Measurements from ENCODE around the gene PSMB7.

The PSMB7 gene

DNA sequence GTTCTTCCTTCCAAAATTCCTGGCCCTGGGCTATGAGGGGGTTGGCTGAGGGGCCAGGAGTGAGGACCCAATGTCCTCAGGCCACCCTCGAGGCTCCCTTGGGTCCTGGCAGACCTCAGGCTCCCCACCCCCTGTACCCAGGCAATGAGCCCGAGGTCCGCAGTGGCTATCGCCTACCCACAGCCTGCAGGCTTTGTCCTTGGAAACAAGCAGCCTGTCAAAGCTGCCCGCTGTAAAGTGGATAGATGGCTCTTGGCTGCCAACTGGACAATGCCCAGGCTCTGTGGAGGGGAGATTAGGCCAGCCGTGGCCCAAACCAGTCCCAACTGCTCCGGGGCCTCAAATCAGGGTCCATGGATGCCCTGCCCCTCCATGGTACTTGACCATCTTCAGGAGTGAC lies 32.8 kb upstream of the PSMB7 start:
- Histone ChIP-seq H4K20me1 (ENCODE audit: insufficient read depth, low read length, poor library complexity, severe bottlenecking) (no peaks in the 10 kb centered on the region), H3K4me1 (ENCODE audit: insufficient read depth, low read length, poor library complexity, severe bottlenecking) (no peaks in the 10 kb centered on the region), H2AFZ (ENCODE audit: low read length) (no peak overlapping the region), H3F3A (ENCODE audit: low read depth) (no peaks in the 10 kb centered on the region), H3K9ac (ENCODE audit: low read depth, low read length, poor library complexity, severe bottlenecking) (no peak overlapping the region), H3K79me2 (ENCODE audit: insufficient read depth, low read length) (no peaks in the 10 kb centered on the region), H3K4me3 (ENCODE audit: low read length, poor library complexity, severe bottlenecking) (no peak overlapping the region), H3K4me2 (ENCODE audit: low read depth, low read length, poor library complexity, severe bottlenecking) (no peak overlapping the region), H3K36me3 (ENCODE audit: insufficient read depth, low read length) (no peaks in the 10 kb centered on the region), H3K9me3 (ENCODE audit: insufficient read depth, low read depth, low read length) (no peaks in the 10 kb centered on the region), H3K9me2 (replicated peaks; ENCODE audit: low read depth, low read length) (no peaks in the 10 kb centered on the region), H3K27me3 (ENCODE audit: insufficient read depth, low read length, poor library complexity, severe bottlenecking) (no peaks in the 10 kb centered on the region)
- TF ChIP-seq EZH2phosphoT487 (IDR thresholded peaks at IDR 0.05; ENCODE audit: borderline replicate concordance) (no peak), CTCF (conservative IDR thresholded peaks at IDR 0.05; ENCODE audit: low read length) (no peak)

DNA sequence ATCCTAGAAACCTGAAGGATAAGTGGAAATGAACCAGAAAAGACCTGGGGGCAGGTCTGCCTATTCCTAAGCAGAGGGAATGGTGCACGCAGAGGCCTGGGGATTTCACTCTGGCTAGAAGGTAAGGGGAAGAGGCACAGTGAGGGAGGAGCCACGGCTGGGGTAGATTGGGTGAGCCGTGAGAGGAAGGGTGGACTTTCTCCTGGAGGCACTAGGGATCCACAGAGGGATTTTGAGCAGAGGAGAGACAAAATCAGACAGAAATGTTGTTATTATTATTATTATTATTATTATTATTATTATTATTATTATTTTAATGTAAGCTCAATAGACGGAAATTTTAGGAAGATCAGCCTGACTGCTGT lies 32.0 kb upstream of the PSMB7 start:
- Histone ChIP-seq H3K9me2 (replicated peaks; ENCODE audit: low read depth, low read length) (no peaks in the 10 kb centered on the region), H3K27me3 (ENCODE audit: insufficient read depth, low read length, poor library complexity, severe bottlenecking) (no peaks in the 10 kb centered on the region), H3K4me1 (ENCODE audit: insufficient read depth, low read length, poor library complexity, severe bottlenecking) (no peaks in the 10 kb centered on the region), H3K79me2 (ENCODE audit: insufficient read depth, low read length) (no peaks in the 10 kb centered on the region), H3K9ac (ENCODE audit: low read depth, low read length, poor library complexity, severe bottlenecking) (no peak overlapping the region), H3K4me3 (ENCODE audit: low read length, poor library complexity, severe bottlenecking) (no peak overlapping the region), H3F3A (ENCODE audit: low read depth) (no peaks in the 10 kb centered on the region), H3K36me3 (ENCODE audit: insufficient read depth, low read length) (no peaks in the 10 kb centered on the region), H4K20me1 (ENCODE audit: insufficient read depth, low read length, poor library complexity, severe bottlenecking) (no peaks in the 10 kb centered on the region), H3K9me3 (ENCODE audit: insufficient read depth, low read depth, low read length) (no peaks in the 10 kb centered on the region), H2AFZ (ENCODE audit: low read length) (no peak overlapping the region), H3K4me2 (ENCODE audit: low read depth, low read length, poor library complexity, severe bottlenecking) (no peak overlapping the region)
- TF ChIP-seq EZH2phosphoT487 (IDR thresholded peaks at IDR 0.05; ENCODE audit: borderline replicate concordance) (no peak), CTCF (conservative IDR thresholded peaks at IDR 0.05; ENCODE audit: low read length) (no peak)

DNA sequence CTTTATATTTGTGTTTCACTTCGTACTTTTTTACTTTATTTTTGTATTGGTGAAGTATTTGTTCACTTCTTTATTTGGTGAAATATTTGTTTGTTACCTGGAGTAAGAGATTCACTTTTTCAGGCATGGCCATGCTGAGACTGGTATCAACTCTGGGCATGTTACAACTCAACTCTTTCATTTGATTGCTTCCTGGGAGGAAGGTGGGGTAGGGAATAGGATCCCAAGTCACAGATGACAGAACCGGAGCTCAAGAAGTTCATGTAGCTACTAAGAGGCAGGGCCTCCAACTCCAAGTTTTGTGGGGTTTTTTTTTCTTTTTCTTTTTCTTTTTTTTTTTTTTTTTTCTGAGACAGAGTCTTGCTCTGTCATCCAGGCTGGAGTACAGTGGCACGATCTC lies 28.9 kb upstream of the PSMB7 start:
- Histone ChIP-seq H3K36me3 (ENCODE audit: insufficient read depth, low read length) (no peaks in the 10 kb centered on the region), H3K9me2 (replicated peaks; ENCODE audit: low read depth, low read length) (no peaks in the 10 kb centered on the region), H3K4me1 (ENCODE audit: insufficient read depth, low read length, poor library complexity, severe bottlenecking) (no peaks in the 10 kb centered on the region), H3K79me2 (ENCODE audit: insufficient read depth, low read length) (no peaks in the 10 kb centered on the region), H3K9me3 (ENCODE audit: insufficient read depth, low read depth, low read length) (no peaks in the 10 kb centered on the region), H3F3A (ENCODE audit: low read depth) (no peaks in the 10 kb centered on the region), H3K4me3 (ENCODE audit: low read length, poor library complexity, severe bottlenecking) (no peak overlapping the region), H4K20me1 (ENCODE audit: insufficient read depth, low read length, poor library complexity, severe bottlenecking) (no peaks in the 10 kb centered on the region), H2AFZ (ENCODE audit: low read length) (no peak overlapping the region), H3K27me3 (ENCODE audit: insufficient read depth, low read length, poor library complexity, severe bottlenecking) (no peaks in the 10 kb centered on the region), H3K4me2 (ENCODE audit: low read depth, low read length, poor library complexity, severe bottlenecking) (no peak overlapping the region), H3K9ac (ENCODE audit: low read depth, low read length, poor library complexity, severe bottlenecking) (no peak overlapping the region)
- TF ChIP-seq CTCF (conservative IDR thresholded peaks at IDR 0.05; ENCODE audit: low read length) (no peak), EZH2phosphoT487 (IDR thresholded peaks at IDR 0.05; ENCODE audit: borderline replicate concordance) (no peak)
